Measurements from ENCODE around the gene INPP5K.
A peak's percentile ranks its signal among the peaks of the same experiment; 100 is the strongest.

Gene INPP5K

DNA sequence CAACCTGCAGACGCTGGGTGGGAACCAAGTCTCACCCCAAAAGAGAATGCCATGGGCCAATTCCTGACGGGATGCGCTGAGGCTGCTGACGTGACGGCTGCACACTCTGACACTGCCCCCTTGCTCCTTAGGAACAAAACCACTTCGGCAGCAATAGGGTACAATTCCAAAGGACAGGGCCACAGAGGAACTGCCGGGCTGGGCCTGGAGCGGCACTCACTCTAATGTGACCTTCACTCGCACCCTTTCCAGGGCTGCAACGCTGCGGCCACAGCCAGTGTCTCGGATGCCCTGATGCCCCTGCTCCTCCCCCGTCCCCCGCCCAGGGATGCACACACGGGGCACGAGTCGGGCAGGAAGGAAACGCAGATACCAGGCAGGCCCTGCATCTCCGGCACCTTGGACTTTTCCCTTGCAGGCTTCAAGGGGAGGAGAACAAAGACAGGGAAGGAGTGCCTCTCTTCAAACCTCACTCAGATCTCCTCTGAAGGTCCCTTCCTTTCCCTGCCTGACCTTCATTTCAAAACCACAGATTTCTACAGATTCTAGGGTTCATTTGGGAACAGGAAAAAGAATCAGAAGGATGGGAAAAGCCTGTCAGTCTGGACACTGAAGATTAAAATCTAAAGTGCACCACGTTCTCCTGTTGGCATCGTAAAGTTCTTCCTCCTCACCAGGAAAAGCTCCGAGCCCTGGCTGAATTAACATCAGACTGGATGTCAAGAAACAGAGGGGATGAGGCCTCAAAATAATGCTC lies 43.9 kb upstream of the INPP5K start:
- DNase-seq (ENCODE audit: low read depth): no peak
- no peak overlapping the region for H3K4me3 ChIP-seq (ENCODE audit: low read depth, low read length)
- TF ChIP-seq POLR2A (IDR thresholded peaks at IDR 0.05; ENCODE audit: extremely low read depth, insufficient read length) (no peak), MYC (IDR thresholded peaks at IDR 0.05; ENCODE audit: low read depth, low read length) (no peak)
- TF ChIP-seq, protein P1, sequence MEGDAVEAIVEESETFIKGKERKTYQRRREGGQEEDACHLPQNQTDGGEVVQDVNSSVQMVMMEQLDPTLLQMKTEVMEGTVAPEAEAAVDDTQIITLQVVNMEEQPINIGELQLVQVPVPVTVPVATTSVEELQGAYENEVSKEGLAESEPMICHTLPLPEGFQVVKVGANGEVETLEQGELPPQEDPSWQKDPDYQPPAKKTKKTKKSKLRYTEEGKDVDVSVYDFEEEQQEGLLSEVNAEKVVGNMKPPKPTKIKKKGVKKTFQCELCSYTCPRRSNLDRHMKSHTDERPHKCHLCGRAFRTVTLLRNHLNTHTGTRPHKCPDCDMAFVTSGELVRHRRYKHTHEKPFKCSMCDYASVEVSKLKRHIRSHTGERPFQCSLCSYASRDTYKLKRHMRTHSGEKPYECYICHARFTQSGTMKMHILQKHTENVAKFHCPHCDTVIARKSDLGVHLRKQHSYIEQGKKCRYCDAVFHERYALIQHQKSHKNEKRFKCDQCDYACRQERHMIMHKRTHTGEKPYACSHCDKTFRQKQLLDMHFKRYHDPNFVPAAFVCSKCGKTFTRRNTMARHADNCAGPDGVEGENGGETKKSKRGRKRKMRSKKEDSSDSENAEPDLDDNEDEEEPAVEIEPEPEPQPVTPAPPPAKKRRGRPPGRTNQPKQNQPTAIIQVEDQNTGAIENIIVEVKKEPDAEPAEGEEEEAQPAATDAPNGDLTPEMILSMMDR (IDR thresholded peaks at IDR 0.05; ENCODE audit: low read depth, low read length): no peak
- TF ChIP-seq, protein P2, sequence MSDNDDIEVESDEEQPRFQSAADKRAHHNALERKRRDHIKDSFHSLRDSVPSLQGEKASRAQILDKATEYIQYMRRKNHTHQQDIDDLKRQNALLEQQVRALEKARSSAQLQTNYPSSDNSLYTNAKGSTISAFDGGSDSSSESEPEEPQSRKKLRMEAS (IDR thresholded peaks at IDR 0.05; ENCODE audit: low read depth, low read length): no peak

DNA sequence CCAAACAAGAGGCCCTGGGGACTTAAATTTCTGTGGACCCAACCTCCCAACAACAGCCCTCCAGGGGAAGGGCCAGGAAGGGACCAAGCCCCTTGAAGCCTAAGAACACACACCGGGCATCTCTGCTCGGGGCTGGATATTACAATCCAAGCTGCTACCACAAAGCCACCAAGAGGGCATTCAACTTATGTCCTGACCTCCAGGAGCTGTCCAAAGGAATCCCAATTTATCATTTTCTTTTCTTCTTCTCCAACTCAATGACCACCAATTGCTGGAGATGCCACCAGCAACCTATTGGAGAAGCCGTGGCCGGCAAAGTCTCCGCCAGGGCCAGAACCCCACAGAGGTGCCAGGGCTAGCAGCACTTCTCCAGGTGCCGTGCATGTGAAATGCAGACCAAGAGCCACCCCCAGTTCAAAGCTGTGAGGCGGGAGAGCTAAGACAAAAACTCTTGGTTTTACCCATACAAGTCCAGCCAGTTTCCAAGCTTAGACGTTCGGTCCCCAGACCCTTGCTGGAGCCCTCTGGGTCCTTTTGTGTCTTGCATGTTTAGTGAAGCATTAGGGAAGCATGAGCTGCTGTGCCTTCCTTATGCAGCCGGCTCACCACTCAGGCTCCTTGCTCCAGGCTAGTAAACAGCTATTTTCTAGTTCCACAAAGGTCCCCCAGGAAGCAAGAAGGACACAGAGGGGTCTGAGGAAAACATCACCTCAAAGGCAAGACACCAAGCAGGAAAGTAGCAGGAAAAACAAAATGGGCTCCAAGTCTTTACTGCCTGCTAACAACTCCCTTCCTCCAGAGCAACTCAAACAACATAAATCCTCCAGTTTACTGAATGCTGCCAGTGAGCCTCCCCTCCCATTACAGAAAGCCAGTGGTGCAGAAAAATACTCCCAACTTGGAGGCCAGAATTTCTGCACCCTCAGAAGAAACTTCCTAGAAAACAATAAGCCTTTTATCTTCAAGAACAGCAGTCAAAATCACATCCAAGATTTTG lies 42.9 kb upstream of the INPP5K start:
- DNase-seq (ENCODE audit: low read depth): no peak
- no peak overlapping the region for H3K4me3 ChIP-seq (ENCODE audit: low read depth, low read length)
- TF ChIP-seq, protein P1 (IDR thresholded peaks at IDR 0.05; ENCODE audit: low read depth, low read length): no peak
- TF ChIP-seq POLR2A (IDR thresholded peaks at IDR 0.05; ENCODE audit: extremely low read depth, insufficient read length) (no peak), MYC (IDR thresholded peaks at IDR 0.05; ENCODE audit: low read depth, low read length) (no peak)
- TF ChIP-seq, protein P2 (IDR thresholded peaks at IDR 0.05; ENCODE audit: low read depth, low read length): no peak

DNA sequence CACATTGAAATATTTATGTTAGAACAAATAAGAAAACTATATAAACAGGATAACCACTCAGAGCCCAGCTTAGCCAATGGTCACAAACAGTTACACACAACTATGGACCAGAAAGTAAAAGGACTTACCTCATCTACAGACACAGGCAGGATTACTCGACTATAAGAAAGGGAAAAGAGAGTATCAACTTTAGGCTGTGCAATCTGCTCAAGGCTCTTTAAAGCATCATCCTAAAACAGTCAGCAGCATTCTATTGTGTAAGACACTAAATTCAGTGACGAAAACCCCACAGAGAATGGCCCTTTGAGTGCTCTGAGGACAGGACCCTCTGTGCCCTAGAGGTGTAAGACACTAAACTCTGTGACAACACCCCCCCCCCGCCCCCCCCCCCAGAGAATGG lies 42.0 kb upstream of the INPP5K start:
- TF ChIP-seq, protein P1 (IDR thresholded peaks at IDR 0.05; ENCODE audit: low read depth, low read length): no peak
- TF ChIP-seq POLR2A (IDR thresholded peaks at IDR 0.05; ENCODE audit: extremely low read depth, insufficient read length) (no peak), MYC (IDR thresholded peaks at IDR 0.05; ENCODE audit: low read depth, low read length) (no peak)
- TF ChIP-seq, protein P2 (IDR thresholded peaks at IDR 0.05; ENCODE audit: low read depth, low read length): no peak
- no peak overlapping the region for H3K4me3 ChIP-seq (ENCODE audit: low read depth, low read length)
- DNase-seq (ENCODE audit: low read depth): no peak

DNA sequence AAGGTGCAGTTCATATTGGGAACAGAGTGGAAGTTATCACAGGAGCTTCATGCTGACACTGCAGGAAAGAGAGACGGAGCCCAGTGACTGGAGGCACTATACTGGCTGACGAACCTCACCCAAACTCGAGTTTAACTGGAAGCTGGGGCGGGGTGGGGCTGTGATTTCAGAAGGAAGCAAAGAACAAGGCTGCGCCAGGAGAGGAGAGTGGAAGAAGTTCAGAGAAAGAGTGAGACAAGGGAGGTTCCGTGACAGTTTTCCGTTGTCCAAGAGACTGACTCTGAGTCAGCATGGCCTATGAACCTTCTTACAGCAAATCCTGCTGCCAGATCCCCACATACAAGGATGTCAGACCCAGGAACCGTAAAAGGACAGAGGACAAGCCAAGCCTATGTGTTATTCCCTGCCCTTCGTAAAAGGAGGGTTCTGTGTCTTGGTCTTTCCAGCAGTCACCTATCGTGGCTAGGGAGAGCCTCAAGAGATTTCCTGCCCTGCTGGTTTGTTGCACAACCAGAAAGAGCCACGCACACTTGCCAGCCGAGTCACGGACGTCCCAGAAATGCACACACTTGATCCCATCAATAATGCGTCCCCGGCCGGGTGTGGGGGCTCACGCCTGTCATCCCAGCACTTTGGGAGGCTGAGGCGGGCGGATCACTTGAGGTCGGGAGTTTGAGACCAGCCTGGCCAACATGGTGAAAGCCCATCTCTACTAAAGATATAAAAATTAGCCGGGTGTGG lies 41.1 kb upstream of the INPP5K start:
- TF ChIP-seq, protein P2 (IDR thresholded peaks at IDR 0.05; ENCODE audit: low read depth, low read length): no peak
- TF ChIP-seq MYC (IDR thresholded peaks at IDR 0.05; ENCODE audit: low read depth, low read length): no peak
- TF ChIP-seq POLR2A (IDR thresholded peaks at IDR 0.05; ENCODE audit: extremely low read depth, insufficient read length): no peak
- H3K4me3 ChIP-seq (ENCODE audit: low read depth, low read length): no peak overlapping the region
- no peak for DNase-seq (ENCODE audit: low read depth)

DNA sequence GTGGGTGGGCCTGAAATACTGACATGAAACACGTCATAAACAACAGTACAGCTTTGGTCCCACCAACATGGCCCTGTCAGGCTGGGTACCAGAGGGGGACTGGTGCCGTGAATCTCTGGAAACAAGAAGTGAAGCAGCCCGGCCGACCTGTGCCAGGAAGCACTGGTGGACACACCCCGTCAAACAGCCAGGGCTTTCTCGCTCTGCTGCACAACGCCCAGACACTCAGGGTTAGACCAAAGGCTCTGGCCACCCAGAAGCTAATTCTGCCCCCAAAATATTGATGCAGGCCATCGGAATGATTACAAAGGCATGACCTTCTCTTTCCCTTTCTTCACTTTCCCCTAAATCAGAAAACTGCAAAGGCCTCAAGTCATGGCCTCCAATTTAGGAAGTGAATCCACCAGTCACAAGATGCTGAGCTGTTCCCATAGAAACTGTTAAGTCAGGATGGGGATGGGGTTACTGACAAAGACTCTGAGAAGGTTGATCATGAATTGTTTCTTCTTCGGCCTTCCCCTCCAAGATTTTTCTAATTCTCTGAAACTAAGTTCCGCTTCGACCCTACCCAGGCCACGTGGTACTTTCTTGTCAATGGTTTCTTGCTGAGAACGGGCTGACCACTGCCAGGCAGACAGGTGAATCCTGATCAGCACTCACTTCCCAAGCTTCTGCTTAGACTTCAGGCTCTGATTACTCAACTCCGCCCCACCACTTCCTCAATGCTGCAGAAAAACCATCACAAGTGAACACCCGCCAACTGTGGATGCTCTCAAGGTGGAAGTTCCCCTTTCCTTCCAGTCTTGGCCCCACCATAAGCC lies 39.4 kb upstream of the INPP5K start:
- H3K4me3 ChIP-seq (ENCODE audit: low read depth, low read length): no peak overlapping the region
- TF ChIP-seq, protein P1 (IDR thresholded peaks at IDR 0.05; ENCODE audit: low read depth, low read length): no peak
- TF ChIP-seq MYC (IDR thresholded peaks at IDR 0.05; ENCODE audit: low read depth, low read length) (no peak; the same call in 1 of the 2 replicates), POLR2A (IDR thresholded peaks at IDR 0.05; ENCODE audit: extremely low read depth, insufficient read length) (no peak)
- TF ChIP-seq, protein P2 (IDR thresholded peaks at IDR 0.05; ENCODE audit: low read depth, low read length): peak; percentile 85
- DNase-seq (ENCODE audit: low read depth): peak; percentile 94

Measured in NB4 (cell line).